HG03135 (cell line): Measurements from ENCODE around the gene DNM3.

Experiments used
- ATAC-seq: cut with Tn5 transposase; IDR thresholded peaks from one replicate; pipeline ENCODE4 v1.9.1; 2021; ENCODE audit warnings: mild to moderate bottlenecking, moderate library complexity; ENCODE audit not compliant: unreplicated experiment

The DNM3 gene

DNA sequence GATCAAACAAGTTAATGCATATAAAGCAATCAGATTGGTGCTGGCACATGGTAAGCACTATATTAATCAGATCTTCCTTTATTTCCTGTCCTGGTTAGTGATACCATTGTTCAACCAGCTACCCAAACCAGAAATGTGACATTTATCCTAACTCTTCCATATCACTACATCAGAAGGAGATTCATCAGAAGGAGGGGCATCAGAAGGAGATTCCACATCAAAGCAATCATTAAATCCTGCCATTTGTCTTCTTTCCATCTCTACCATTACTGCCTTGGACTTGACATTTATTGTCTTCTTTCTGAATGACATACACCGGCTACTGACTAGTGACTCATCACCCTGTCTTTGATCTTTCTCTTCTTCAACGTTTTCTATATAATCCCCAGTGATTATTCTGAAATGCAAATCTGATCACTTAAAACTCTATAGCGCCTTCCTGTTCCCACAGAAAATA, 75.0 kb downstream of the DNM3 start:
- no peak for ATAC-seq

DNA sequence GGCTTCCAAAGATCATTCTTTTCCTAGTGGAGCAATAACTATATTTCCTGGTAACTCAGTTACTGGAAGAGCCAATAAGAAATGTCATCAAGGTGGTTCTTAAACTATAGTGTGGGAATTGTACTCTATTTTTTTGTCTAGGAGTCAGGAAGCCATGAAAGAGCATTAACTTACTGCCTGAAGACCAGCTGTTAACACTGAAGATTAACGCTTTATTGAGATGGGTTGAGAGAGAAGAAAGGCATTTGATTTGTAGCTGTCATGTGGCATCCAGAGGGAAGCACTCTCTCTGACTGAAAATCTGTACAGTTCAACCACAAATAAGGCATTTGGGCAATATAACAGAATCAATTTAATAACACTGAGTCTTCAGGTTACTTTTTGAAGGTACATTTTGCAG, 76.0 kb downstream of the DNM3 start:
- ATAC-seq: no peak

DNA sequence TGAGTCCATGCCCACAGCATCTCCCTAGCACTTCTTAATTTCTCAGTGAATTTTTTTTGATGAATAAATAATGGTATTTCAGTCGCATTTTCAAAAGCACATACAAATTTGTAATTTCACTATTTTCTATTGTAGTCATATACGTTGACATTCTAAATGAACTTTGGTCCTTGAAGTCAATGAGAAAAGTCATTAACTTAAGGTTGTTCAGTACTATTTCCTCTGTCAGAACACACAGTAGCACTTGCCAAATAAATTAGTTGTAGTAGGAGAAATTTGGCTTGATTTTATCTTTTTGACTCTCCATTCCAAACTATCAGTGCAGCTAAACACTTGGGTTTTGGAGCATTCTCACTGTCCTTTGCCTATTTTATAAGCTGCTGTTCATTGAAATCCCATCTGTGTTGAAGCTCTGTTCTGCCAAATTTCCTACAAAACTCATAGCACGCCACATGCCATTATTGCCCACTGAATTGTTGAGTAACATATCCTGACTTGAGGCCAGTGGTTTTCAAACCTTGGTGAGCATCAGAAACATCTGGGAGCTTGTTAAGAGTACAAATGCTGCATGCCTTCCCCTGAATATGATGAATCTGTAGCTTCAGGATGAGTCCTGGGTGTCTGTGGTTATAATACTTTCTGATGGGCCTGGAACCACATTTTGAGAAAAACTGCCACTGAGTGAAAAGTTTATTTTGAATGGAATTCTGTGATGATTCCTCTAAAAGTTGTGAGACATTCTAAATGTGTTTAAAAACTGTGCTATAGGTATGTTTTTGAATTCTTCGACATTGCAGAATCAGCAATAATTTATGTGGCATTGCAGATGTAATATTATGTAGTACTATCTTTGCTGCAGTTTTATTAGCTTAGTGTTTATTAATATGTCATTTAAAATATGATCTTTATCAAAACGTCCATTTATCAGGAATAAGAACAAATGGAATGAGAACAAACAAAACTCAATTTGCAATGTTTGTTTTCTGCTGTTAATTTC, 78.9 kb downstream of the DNM3 start:
- no peak for ATAC-seq

DNA sequence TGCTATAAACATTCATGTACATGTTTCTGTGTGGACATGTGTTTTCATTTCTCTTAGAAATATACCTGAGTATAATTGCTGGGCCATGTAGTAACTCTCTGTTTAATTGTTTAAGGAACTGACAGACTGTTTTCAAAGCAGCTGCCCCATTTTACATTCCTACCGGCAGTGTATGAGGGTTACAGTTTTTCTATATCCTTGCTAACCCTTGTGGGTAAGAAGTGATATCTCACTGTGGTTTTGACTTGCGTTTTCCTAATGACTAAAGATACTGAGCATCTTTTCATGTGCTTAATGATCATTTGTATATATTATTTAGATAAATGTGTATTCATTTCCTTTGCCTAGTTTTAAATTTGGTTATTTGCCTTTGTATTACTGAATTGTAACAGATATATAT, 81.7 kb downstream of the DNM3 start:
- ATAC-seq: no peak

DNA sequence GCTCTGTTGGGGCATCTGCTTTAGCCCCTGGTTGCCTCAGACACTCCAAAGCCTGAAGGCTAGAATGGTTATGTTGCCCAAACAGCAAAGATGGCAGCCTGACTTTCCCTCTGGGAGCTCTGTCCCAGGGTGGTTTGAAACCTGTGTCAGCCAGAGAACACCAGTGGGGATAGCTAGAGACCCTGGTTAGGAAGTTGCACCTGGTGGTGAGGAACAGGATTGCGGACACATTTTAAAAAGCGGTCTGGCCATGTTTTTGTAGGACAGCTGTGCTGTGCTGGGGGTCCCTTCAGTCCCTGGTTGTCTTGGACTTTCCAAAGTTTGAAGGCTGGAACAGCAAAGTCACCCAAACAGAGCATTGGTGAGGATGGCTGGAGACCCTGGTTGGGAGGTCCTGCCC, 87.8 kb downstream of the DNM3 start:
- ATAC-seq: no peak

DNA sequence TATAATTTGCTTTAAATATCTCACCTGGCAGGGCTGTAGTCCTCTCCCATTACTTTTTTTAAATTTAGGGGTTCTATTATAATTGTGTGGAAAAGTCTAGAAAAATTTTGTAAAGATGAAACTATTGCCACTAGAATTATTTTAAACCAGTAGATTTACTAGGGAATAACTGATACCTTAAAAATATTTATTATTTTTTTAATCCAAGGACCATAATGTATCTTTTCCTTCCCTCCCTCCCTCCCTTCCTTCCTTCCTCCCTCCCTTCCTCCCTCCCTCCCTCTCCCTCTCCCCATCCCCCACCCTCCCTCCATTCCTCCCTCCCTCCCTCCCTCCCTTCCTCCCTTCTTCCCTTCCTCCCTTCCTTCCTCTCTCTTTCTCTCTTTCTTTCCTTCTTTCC, 90.5 kb downstream of the DNM3 start:
- no peak for ATAC-seq

DNA sequence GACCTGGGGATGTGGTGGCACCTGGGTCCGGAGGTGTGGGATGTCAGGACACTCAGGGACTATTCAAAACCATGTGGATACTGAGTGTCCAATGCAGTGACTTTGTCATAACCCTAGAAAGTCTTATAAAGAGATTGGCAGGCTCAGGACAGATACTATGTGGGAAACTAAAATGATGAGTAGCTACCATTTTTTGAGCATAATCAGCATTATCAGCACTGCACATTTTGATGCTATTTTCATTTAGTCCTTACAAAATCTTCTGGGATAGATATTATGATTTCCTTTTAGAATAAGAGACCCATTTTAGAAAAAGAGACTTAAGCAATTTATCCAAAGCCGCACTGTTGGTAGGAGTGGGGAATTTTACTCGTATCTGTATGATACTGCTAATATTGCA, 93.4 kb downstream of the DNM3 start:
- no peak for ATAC-seq

DNA sequence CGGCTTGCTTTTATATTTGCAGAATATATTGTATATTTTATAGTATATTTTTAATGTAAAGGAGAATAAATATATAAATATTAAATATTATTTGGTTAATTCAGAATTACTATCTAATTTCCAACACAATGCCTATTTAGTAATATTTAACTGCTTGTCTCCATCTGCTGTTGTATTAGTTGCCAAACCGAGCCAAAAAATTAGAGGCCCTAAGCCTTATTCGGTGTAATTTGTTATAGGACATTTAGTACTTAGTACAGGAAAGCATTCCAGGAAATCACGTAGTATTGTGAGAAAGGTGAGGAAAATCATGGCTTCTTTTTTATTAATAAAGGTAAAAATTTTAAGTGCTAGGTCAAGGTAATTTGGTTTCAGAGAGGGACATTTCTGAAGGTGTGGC, 93.8 kb downstream of the DNM3 start:
- no peak for ATAC-seq

DNA sequence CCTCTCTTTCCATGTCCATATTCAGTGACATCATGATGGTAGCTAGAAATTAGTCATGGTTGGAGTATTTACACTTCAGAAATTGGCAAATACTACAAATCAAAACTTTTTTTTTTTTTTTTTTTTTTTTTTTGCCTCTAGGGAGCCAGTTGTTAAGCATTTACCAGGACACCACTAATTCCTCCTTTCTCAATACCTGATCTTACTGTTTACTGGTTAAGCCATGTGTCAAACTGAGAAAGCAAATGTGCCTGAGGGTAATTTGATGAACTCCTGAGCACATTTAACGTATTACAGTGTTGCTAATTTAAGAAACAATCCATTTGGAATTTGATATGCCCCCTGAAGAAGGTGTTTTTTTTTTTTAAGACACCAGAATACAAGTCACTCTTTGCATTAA, 94.4 kb downstream of the DNM3 start:
- no peak for ATAC-seq

DNA sequence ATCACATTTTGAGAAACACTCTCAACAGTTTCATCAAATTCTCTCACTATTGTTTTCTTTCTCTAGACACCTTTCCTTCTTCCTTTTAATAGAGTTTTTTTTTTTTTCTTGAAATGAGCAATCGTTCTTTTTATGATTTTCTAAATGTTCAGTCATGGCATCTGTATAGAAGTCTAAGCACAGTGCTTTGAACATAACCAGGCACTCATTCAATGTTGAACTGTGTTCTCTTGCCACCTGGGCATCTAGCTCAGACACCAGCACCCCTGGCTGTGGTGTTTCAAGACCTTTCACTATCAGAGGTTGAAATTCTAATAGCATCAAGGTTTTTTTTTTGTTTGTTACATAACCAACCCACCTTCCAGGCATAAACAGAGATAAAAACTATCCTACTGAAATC, 96.6 kb downstream of the DNM3 start:
- ATAC-seq: no peak

DNA sequence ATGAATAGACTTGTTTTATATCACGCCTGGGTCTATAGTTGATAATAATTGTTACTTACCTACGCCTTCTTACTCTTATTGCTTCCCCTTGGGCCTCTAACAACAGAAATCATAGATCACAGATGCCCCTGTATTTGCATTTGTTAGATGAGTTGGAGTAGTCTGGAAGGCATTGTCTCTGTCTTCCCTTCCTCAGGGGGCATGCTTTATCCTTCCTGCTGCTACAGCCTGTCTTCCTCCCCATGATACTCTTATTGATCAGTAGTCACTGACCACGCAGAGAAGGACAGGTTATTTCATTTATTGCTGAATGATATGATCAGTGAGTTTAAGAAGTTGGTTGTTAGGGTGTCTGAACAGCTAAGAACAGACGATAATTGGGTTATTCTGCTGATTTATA, 98.4 kb downstream of the DNM3 start:
- ATAC-seq: no peak

DNA sequence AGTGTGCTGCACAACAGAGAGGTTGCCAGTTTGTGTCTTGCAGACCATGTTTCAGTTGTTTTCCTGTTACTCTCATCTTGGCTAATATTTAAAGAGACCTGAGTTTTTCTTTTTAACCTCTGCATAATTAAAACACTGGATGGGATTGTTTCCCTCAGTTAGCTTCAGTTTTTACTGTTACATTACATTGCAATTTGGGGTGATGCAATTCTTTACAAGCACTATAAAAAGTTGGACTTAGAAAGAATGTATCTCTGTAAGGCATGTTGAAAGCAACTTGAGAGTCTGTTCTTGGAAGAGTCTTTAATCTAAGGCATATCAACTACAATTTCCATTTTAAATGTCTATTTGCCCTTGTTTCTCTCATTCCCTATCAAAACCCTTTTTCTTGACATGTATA, 99.1 kb downstream of the DNM3 start:
- no peak for ATAC-seq

DNA sequence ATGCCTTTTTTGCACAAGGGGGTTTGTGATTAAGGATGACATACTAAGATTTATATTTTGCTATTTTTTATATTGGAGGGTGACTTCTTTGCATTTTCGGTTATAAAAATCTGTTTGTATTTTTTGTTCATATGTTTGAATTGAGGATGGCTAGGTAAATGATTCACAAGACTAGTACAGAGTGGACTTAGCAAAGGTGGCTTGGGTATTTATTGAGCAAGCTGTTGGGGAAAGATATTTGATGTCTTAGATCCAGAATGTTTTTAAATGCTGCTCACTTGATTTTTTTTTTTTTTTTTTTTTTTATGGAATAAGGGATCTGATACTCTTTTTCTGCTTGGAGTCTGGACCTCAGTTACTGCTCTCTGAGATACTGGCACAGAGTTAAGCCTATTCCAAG, 100.6 kb downstream of the DNM3 start:
- no peak for ATAC-seq

DNA sequence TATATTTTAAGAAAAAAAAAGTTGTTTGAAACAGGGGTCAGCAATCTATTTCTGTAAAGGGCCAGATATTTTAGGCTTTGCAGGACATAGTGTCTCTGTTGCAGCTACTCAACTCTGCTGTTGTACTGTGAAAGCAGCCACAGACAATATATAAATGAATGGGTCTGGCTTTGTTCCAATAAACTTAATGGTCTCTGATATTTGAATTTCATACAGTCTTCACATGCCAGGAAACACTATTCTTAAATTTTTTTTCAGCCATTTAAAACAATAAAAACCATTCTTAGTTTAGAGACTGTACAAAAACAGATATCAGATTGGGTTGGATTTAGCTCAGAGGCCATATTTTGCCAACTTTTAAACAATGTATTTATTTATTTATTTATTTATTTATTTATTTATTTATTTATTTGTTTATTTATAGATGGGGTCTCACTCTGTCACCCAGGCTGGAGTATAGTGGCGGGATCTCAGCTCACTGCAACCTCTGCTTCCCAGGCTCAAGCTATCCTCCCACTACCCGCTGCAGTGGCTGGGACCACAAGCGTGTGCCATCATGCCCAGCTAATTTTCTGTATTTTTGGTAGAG, 102.8 kb downstream of the DNM3 start:
- no peak for ATAC-seq

DNA sequence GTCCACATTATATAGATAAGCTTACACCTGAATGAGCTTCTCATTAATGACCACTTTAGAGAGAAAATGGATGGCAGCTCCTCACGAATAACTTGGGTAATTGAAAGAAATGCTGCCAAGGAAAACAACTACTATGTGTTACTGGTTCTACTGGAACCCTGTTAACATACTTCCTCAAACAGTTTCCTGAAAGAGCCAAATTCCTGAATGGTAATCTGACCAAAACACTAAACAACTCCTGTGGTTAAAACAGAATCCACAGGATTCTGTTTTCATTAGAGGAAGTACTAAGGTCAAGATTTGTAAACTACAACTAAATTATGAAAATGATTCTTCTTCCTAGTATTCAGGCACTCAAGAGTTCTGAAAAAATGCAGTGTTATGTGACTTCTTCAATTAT, 107.2 kb downstream of the DNM3 start:
- no peak for ATAC-seq

DNA sequence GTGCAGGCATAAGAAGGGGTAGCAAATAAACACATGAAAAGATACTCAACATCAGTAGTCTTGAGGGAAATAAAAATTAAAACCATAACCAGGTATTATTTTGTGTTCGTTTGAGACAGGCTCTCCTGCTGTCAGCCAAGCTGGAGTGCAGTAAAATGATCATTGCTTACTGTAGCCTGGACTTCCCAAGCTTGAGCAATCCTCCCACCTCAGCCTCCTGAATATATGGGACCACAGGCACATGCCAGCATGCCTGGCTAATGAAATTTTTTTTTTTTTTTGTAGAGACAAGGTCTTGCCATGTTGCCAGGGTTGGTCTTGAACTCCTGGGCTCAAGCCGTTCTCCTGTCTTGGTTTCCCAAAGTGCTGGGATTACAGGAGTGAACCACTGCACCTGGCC, 108.0 kb downstream of the DNM3 start:
- no peak for ATAC-seq

DNA sequence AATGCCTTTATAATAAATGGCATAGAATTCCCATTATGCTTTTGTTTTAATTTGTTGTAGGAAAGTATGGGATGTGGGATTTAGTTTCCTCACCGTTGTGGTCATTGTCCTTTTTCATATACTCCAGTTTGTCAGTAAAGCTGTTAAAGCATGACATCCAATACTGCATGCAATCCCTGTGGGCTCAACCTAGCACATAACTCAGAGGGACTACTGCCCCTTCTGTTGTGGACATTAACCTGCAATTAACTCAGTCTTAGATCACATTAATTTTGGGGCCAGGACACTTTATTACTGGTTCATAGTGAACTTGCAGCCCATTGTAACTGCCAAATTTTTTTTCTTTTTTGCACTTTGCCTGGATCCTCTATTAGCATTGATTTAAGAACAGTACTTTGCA, 112.5 kb downstream of the DNM3 start:
- no peak for ATAC-seq

DNA sequence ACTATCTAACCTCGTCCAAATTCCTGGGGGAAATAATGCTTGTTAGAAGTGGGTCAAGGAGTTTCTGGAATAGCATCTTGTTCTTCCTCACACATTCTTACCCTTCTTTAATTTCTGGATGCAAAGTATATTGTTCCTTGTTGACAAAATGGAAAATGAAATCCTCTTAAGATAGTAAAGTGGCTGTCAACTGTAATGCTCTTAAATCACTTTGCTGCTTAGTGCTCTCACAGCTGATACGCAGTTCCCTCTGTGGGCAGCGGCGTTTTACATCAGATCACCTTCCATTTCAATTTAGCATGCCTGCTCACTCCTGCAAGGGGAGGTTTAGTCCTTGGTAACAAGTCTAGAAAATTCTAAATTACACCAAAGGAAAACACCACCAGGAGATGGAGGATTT, 113.1 kb downstream of the DNM3 start:
- no peak for ATAC-seq

DNA sequence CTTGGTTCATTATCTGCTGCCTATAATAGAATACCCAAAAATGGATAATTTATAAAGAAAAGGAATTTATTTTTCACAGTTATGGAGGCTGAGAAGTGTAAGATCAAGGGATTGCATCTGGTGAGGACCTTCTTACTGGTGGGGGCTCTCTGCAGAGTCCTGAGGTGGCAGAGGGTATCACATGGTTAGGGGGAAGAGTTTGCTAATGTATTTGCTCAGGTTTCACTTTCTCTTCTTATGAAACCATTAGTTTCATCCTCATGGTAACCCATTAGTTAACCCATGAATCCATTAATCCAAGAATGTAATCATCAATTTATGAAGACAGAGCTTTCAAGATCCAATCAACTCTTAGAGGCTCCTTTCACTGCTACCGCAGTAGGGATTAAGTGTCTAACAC, 120.6 kb downstream of the DNM3 start:
- peak; percentile 87 for ATAC-seq

DNA sequence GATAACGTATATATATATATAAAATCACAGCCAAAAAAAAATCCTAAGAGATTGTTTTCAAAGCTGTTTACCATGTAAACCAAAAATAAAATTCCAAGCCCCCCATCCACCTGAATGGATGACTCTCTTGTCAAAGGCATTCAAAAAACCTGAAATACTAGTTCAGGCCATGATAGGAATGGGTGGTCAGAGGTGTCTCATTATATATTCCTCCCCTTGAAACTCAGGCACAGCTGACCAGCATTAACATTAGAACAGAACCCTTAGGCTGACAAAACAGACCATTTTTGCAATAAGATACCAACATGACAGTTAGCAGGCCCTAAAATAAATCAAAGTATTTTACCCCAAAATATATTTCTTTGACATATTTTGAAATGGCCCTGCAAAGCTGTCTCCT, 122.5 kb downstream of the DNM3 start:
- no peak for ATAC-seq

DNA sequence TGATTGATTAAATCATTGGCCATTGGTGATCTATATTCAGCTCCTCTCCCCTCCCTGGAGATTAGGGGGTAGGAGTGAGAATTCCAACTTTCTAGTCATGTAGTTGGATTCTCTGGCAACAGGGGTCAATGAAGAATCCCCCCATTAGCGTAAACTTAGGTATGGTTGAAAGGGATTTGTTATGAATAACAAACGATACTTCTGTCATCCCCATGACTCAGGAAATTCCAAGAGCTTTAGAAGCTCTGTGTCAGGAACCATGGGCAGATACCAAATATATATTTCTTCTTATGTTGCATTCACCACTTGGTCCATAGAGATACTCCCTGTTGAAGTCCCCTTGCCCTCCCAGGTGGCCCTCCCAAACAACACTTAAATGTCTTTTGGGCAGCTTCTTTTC, 124.5 kb downstream of the DNM3 start:
- no peak for ATAC-seq

DNA sequence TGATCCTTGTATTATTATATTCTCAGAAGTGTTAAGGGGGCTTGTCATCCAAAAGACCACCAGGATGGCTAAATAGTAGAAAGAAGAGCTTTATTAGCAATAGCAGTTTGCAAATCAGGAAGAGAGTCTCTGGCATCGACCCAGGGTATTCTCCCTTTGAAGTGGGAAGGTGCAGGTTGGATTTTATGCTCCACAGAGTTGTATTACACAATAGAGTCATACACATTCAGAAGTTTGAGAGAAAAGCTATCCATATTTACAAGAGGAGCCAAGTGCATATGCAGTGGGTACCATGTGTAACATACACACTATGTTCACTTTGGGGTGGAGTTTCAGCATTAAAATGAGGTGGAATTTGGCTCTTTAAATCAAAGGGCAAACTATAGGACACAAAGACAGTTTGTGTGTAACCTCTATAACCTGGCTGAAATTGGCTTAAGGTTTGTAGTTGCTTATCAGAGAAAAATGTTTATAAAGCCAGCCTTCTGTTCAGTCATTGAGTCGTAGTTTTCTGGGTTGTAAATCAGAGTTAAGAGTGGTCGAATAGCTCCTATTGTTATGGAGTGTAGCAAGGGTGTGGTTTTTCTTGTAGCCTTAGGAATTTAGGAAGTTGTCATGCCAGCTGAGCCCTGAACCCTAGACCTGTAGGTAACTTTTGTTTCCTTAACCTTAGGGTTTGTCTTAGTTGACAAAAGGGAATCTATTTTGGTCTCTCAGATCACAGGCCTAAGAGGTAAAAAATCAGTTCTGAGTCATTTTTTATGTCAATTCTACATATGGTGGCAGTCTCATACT, 125.3 kb downstream of the DNM3 start:
- no peak for ATAC-seq
